ENCODE data around the gene PYGM.

Gene PYGM

DNA sequence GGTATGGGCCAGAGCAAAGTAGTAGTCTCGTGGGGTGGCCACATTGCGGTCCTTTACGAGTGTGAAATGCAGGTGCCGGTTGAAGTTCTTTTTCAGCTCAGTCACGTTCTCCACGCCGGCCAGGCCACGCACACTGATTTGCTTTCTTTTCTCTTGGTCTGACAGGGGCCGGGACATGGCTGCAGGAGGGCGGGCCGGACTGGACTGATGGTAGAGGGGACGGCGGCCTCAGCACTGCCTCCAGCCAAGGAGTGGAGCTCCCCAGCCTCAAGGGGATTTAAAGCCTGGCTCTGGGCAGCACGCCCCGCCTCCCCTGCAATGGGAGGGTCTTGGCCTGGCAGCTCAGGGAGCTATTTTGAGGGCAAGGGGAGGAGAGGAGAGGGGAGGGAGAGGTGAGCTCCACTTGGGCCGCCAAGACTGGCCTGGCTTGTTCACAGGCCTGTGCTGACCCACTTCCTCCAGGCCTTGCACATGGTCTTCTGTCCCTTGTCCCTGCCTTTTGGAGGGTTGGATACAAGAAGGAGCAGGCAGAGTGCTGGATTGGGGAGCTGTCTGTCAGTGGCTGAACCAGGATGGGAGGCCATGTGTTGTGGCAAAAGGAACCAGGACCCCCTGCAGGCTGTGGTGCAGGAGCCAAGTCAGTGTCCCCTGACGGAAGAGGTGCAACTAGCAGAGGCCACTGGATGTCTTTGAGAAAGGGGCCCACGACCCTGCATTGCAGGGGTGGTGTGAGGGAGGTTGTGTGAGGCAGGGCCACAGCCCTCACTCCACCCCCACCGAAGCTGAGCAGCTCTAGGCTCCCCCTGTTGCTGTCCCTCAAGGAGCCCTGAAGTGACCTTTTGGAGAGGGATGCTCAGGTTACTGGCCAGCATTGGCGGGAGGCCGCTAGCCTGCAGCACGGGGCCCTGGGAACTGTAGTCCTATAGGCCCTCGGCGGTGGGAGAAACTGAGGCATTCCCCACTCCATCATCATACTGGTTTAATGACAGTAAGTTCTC lies at the start of gene PYGM:
Gene PYGM (minus strand): TSS at position 253 of the 998 bp plus-strand sequence. CDS start 76 bp downstream, at position 177.
- no peak for DNase-seq (ENCODE audit: low read depth)

DNA sequence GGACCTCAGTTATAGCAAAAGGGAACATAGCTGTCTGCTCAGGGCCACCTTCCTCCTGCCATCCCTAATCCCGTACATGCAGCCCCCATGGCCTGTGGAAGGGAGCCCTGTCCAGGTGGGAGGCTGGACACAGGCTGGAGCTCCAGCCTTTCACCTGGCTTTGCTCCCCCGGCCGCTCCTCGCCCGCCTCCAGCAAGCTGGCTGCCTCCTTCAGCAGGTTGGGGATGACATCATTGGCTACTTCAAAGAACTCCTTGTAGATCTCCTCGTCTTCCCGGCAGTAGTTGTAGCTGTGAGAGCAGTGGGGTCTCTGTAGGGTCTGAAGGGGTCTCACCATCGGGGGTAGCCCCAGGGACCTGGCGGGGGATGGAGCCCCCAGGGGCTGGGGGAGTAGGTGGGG lies 45.7 kb upstream of the PYGM start:
- DNase-seq (ENCODE audit: low read depth): no peak

DNA sequence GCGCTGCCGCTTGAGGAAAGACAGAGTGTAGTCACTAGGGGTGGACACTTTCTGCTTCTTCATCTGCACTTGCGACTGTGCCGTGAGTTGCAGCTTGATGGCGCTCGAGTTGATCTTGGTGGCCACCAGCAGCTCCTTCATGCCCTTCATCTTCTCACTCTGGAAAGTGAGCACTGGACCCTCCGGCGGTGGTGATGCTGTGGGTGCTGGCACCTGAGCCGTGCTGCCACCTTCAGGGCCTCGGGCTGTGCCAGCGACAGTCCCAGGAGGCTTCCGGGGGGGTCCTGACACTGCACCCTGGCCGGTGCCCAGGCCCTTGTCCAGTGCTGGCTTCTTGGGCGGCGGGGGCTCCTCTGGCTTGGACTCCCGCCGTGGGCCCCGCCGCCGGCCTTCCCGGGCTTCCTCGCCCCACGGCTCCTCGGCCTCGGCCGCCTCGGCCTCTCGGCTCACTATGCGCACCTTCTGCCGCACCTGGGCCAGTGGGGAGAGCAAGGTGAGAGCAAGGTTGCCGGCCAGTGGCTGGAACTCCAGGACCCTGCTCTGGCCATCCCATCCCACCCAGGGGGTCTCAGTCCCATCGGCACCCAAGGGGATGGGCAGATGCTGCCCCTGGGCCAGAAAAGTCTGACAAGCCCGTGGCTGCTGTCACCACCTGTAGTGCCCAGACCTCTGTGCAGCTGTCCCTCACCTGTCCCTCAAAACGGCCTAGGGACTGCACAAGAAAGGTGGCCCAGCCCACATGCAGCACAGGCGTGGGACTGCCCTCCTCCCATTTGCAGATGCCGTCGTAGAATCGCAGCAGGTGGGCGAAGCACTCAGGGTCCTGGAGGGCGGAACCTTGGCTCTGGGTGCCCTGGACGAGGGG lies 44.8 kb upstream of the PYGM start:
- no peak for DNase-seq (ENCODE audit: low read depth)

DNA sequence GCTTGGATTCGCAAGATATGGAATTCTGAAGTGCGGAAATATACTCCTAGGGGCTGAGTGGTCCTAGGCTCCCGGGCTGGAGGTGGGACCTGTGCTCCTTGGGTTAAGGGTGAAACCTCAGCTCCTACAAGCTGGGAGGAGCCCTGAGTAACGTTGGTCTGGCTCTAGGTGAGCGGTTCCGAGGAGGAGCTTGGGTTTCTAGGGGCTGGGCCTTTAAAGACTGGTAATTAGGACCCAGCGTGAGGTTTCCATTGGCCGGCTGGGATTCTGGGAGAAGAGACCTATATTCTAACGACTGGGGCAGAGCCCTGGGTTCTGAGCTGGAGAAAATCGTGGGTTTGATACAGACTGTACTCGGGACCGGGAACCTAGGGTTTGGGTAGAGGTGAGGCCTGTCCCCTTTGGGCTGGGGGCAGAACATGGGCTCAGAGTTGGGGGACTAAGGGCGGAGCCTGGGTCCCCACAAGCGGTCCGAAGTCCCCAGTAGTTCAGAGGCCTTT lies 44.1 kb upstream of the PYGM start:
- DNase-seq (ENCODE audit: low read depth): no peak

DNA sequence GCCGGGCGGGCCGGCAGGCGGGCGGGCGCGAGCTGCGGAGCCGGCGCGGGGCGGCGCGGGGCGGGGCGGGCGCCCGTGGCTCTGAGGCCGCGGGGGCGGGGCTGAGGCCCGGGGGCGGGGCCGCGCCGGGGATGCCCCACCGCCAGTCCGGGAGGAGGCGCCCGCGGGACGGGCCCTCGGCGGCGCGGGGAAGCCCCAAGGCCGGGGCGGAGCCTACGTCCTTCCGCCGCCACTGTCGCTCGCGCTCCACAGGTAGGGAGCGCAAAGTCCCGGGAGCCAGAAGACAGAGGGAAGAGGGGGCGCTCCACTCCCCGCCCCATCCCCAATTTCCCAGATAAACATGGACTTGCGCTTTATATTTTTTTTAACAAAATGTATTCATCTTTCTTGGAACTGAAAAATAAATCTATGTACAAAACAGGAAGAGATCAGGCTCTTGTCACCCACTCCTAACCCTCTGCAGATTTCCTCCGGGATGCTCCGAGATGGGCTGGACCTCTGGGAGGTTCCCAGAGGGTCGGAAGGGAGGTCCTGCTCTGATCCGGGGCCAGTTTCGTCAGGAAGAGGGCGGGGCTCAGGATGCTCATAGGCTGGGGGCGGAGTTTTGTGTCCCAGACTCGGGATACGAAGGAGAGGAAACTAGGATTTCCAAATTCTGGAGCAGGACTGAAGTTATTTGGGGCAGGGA lies 43.5 kb upstream of the PYGM start, which contains the start of gene MAP4K2:
Gene MAP4K2 (minus strand): TSS at position 57 of the 688 bp plus-strand sequence. CDS start 65 bp downstream, outside the sequence.
- peak; percentile 80 for DNase-seq (ENCODE audit: low read depth)

DNA sequence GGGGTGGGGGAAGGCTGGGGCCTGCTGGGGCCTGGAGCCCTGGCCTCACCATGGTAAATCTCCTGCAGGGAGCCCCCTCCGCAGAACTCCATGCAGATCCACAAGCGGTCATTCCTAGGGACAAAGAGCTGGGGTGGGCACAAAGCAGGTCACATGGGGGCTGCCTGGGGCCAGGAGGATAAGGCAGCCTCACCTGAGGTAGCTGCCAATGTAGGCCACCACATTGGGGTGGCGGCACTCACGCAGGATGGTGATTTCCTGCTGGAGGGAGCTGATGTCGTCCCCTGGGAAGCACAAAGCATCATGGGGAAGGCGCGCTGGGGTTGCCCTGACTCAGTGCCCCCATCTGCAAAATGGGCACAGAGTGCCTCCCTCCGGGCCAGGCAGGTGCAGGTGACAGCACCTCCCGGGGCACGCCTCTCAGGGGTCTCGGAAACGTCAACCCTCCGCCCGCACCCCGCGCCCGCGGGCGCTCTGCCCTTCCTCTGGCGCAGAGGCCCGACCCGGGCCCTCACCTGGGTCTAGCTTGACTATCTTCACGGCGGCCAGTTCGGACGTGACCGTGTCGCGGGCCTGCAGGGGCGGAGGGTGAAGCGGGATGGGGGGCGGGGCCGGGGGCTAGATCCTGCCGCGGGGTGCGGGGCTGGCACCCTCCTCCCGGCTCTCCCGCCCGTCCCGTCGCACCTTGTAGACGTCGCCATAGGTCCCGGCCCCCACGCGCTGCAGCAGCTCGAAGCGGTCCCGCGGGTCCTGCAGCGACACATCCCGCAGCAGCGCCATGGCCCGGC lies 42.8 kb upstream of the PYGM start:
- DNase-seq (ENCODE audit: low read depth): no peak

DNA sequence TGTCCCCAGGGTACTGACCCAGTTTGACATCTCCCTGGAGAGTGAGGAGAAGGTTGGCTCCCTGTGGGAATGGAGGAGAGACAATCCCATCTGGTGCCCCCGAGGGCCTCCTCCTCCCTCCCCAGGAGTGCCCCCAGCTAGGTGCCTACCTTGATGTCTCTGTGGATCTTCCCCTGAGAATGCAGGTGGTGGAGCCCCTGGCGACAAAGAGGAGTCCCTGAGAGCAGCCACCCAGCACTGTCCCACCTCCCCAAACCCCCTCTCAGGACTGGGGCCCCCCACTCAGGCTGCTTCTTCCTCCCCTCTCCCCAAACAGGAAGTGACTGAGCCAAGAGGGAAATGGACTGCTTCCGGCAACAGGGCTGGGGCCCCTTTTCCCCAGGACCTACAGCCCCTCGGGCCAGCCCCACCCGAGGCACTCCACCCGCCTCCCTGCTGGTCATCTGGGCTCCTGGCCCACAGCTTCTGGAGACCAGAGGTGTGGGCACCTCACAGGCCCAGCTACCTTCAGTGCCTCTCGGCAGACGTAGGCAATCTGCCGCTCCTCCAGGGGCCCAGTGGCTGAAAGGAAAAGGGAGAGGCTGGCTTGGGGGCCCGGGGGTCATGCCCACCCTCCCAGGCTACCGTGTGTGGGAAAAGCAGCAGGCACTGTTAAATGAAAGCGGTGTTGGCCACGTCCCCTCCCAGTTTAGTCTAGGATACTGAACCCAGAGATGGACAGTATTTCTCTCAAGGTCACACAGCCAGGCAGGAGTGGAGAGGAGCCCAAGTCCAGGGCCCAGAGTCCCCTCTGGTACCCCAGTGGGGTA lies 42.0 kb upstream of the PYGM start:
- no peak for DNase-seq (ENCODE audit: low read depth)

DNA sequence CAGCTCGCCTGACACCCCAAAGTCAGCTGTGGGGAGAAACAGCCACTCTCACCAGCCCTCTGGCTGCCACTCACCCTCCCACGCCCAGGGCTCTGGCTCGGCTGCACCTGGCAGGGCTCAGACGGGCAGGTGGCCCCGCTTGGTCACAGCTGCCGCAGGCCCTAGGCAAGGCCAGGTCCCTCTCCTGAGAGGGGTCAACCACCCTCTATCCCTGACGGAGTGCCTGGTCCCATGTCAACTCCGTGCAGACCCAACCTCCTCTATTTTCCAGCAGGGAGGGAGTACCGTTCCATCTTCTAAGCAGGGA lies 41.3 kb upstream of the PYGM start:
- no peak for DNase-seq (ENCODE audit: low read depth)

DNA sequence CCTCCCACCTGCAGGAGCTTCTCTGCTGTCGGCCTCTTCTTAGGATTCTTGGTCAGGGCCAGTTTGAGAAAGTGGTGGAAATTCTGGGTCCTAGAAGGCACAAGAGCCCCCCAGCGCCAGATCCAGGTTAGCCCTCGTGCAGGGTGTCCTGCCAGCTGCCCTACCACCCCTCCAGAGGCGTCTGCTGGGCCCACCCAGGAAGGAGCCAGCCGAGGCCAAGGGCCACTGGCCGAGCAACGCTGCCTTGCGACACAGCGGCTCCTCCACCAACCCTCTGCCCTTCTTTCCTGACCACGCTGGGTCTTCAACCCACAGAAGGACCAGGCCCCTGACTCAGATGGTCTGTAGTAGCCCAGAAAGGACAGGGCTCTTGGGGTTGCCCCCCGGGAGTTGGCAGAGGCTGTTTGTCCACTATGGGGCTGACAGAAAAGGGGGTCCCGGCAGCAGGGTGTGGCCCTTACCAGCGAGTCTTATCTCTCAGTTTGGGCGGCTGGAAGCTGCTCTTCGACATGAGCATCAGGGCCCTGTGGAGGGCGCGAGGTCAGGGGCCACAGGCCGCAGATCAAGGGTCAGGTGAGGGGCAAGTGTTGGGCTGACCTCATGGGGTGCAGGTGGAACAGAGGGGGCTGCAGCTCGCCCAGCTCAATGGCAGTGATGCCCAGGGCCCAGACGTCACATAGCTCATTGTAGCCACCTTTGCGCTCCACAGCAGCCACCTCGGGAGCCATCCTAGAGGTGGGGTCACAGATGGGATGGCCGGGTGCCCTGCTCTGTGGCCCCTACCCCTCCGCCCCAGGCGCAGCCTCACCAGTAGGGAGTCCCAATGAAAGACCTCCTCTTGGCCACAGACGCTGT lies 40.8 kb upstream of the PYGM start:
- no peak for DNase-seq (ENCODE audit: low read depth)

DNA sequence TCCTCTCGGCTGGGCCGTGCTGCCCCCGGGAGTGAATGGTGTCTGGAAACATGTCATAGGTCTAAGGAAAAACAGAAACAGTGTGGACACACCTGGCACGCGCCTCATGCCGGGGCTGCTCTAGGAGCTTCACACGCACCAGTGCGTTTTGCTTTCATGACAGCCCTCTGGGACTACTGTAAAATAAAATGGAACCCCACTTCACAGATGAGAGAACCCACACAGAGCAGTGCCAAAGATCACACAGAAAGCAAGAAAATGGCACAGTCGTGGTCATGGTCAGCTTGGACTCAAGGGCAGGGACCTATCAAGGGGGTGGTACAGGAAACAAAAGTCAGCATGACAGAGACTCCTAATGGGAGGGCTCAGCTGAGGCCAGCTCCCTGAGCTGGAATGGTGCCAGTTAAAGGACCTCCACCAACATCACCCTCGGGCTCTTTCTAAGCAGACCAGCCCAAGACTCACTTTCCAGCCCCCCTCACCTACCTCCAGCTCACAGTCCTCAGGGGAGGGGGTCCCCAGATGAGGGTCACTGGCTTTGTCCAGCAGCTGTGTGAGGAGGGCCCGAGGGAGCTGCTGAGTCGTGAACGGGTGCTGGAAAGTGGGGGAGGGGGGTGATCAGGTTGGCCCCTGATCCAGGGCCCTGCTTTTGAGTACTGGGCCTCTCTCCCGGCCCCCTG lies 40.0 kb upstream of the PYGM start:
- no peak for DNase-seq (ENCODE audit: low read depth)

DNA sequence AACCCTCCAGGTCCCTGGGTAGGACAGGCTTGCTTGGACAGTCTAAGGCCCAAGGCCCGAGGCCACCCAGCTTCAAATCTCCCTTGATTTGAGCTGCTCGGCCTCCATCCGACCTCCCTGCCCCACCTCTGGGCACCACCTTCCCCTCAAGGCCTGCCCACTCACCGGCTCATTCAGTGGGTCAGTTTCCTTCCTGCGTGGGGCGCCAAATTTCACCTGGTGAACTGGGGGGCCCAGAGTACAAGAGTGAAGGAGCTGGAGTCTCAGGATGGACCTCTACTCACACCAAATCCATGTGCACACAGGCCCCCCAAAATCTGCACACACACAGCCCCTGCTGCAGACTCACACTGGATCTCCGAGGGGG lies 39.5 kb upstream of the PYGM start:
- DNase-seq (ENCODE audit: low read depth): no peak

DNA sequence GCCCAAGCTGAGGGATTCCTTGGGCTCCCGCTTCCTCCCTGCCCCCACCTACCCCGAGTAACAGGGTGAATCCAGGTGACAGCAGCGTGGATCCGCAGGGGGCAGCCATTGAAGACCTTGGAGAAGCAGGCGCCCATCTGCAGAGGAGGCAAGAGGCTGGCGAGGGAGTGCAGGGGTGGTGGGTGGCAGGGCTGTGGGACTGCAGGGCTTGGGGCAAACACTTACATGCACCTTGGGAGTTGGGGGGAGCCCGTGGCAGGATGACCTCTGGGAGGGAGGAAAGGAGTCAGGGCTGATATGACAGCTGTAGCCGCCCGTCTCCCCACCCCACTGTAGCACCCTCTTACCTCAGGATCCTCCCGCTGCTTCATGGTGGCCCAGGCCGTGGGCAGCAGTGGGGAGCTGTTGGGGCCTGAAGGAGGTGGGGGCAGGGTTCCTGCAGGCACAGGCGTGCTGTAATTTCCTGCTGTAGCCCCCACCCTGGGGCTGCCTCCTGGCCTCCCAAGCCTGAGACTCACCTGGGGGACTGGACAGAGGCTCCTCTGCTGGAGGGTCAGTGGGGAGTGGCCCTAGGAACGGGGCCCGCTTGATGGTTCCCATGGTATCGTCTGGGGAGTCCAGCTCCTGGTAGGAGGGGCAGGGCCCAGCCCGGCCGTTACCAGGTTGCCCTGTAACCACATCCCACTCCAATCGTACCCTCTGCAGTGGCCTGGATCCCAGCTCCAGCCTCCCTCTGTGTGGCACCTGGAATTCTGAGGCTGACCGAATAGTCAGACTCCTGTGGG lies 37.2 kb upstream of the PYGM start:
- no peak for DNase-seq (ENCODE audit: low read depth)

DNA sequence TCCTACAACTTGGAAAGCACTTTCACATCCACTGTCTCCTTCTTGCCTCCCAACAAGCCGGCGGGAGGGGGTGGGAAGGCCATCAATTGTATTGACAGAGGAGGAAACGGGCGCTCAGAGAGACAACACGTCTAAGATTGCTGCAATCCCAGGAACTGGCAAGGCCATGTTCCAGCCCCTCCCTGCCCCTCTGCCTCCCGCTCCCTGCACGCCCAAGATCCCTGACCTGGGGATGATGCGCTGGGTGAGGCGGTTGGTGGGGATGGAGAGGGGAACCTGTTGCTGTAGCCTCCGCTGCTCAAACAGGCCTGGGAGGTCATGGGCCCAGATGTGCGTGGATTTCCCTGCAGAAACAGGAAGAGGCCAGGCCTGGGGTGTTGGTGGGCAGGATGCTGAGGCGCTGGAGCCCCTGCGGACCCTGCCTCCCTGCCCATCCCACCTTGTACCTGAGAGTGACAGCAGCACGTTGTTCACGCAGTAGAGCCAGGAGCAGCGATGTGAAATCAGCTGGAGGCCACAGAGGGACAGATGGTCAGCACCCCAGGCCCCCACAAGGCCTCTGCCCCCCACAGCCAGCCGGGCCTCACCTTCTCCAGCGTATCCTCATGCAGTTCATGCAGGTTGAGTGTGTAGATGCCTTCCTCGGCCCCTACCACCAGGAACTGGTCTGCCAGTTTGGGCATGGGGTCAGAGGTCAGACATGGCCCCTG lies 36.4 kb upstream of the PYGM start:
- DNase-seq (ENCODE audit: low read depth): no peak

DNA sequence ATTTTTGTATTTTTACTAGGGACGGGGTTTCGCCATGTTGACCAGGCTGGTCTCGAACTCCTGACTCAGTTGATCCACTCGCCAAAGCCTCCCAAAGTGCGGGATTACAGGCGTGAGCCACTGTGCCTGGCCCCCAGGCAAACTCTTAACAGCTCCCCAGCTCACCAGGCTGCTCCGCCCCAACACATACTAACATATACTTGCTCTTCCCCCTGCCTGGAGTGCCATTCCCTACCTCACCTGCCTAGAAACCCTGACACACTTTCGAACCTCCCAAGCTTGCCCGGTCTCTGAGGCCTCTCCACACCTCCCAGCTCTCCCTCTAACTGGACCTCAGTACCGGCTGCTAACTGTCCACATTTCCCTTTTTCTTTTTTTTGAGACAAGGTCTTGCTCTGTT lies 34.8 kb upstream of the PYGM start:
- no peak for DNase-seq (ENCODE audit: low read depth)

DNA sequence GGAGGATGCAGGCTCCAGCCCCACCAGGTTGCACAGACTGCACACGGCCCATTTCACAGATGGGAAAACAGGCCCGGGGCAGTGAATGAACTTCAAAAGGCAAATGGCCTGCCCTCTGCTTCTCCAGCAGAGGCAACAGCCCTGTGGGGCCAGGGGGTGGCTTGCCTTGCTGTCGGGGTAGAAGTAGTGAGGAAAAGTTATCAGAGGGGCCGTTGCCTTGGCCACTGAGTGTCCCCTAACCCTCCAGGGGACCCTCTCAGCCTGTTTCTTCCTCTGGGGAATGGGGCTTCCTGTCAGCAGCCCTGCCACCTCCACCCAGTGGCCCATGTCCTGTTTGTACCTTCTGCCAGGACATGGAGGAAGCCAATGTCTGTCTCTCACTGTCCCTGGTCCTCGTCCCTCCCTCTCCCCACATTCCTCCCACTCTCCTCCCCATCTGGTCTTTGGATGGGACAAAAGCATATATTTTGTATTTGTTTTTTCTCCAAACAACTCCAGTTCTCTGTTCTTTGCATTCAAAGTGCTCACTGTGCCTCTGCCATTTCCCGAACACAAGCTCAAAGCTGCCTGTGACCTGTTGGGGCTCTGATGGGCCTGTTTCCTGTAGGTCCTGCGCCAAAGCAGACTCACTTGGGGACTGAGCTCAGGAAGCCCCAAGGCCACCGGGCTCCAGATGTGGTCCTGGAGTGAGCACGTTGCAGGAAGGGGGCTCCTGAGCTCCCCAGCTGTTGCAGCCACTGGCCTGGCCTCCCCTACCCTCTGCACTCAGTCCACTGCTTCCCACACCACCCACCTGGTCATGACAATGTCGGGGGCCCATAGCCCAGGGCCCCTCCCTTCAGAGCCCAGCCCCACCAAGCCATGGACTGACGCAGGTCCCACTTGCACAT lies 33.7 kb upstream of the PYGM start:
- no peak for DNase-seq (ENCODE audit: low read depth)

DNA sequence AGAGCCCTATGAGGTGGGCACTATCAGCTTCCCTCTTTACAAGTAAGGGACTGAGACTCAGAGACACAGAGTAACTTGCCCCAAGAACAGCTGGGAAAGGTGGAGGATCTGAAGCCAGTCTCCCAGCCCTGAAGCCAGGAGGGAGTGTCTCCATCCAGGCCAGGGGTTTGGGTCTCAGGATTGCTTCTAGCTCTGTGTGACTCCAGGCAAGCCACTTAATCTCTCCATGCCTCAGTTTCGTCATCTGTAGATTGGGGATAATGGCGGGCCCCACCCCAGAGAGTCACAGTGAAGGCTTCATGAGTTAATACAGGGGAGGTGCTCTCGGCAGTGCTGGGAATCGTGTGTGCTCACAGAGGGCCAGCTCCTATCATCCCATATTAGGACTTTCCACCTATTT lies 32.7 kb upstream of the PYGM start:
- DNase-seq (ENCODE audit: low read depth): no peak

All from activated gamma-delta T cell treated with anti-CD3 and anti-CD28 coated beads, Interleukin-2, amount 50 U/mL, for 16 hours (primary cell).